ENCODE measurements around the gene SEMA5A.

Gene SEMA5A

DNA sequence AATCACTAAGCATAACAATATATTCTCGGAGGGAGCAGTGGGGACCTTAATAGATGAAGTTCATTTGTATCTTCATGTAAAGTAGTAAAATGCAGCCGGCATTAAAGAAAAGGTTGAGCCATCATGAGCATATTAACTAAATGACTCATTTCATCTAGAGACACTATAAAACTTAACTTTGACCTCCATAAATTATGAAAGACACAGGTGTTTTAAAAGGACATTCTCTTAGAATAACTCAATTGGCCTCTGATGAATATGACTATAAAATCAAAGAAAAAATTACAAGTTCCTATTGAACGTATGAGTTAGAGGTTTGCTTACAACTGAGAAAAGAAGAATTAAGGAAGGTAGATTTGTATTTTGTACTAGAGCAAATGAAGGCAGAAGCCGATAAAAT, 220.3 kb downstream of the SEMA5A start:
- H3K4me1 ChIP-seq (ENCODE audit: control insufficient read depth in 2 of 2, insufficient read depth in 2 of 2, low read length in 2 of 2): peaks cover 0 to 2% of the 10 kb centered on the region in 2 donors
- no peaks in the 10 kb centered on the region for H3K36me3 ChIP-seq (ENCODE audit: control insufficient read depth in 2 of 2, insufficient read depth in 2 of 2, low read length in 2 of 2)
- H3K9me3 ChIP-seq (ENCODE audit: control insufficient read depth in 2 of 2, low read length in 2 of 2): no peaks in the 10 kb centered on the region
- H3K4me3 ChIP-seq (ENCODE audit: low read length in 2 of 2): no peak overlapping the region
- H3K9ac ChIP-seq (ENCODE audit: low read depth in 1 of 2, low read length in 2 of 2): no peak overlapping the region
- H3K27me3 ChIP-seq (ENCODE audit: control insufficient read depth in 2 of 2, insufficient read depth in 2 of 2, low read length in 2 of 2): no peaks in the 10 kb centered on the region
- H3K27ac ChIP-seq (ENCODE audit: low read depth in 2 of 2, low read length in 2 of 2): no peak overlapping the region

DNA sequence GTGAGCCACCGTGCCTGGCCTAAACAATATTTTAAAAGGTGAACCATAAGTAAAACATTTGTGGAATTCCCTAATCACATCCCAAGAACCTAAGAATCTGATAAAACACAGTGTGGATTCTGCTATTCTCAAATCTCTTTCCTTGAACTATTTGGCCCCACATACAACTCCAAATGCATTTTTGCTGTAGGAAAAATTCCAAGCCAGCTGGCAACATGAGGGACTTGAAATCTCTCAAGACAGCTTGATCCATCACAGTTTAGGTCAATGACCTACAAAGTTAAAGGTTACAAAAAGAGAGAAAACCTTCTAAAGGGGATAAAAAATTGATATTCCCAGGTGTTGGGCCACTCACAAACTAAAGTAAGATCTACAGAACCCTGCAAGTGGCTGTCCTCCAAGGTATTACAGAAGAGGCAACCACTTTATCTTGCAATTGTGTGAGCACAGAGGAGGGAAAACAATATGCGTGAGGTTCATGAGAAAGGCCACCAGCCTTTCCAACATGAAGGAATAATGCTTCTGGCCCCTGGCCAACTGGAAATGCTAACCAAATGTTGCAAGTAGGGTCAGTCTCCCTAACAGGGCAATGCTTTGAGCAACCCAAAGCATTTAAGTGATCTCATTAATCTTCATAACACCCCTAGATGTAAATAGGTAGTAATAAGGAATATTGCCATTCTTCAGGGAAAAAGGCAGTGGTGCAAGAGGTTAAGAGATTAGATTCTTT, 221.4 kb downstream of the SEMA5A start:
- H3K27me3 ChIP-seq (ENCODE audit: control insufficient read depth in 2 of 2, insufficient read depth in 2 of 2, low read length in 2 of 2): no peaks in the 10 kb centered on the region
- no peak overlapping the region for H3K4me3 ChIP-seq (ENCODE audit: low read length in 2 of 2)
- no peaks in the 10 kb centered on the region for H3K36me3 ChIP-seq (ENCODE audit: control insufficient read depth in 2 of 2, insufficient read depth in 2 of 2, low read length in 2 of 2)

DNA sequence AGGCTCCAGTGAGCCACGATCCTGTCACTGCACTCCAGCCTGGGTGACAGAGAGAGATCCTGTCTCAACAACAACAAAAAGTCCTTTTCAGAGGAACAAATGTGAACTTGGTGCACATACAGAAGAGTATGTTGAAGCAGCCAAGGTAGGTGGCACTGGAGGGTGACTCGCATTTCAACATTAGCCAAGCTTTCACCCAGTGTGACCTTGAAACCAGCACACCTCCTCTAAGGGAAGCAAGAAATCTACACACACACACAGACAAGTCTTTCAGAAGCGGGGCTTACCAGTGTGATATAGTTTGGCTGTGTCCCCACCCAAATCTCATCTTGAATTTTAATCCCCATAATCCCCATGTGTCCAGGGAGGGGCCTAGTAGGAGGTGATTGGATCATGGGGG, 225.2 kb downstream of the SEMA5A start:
- Histone ChIP-seq H3K4me3 (ENCODE audit: low read length in 2 of 2) (no peak overlapping the region), H3K36me3 (ENCODE audit: control insufficient read depth in 2 of 2, insufficient read depth in 2 of 2, low read length in 2 of 2) (no peaks in the 10 kb centered on the region), H3K27me3 (ENCODE audit: control insufficient read depth in 2 of 2, insufficient read depth in 2 of 2, low read length in 2 of 2) (no peaks in the 10 kb centered on the region), H3K27ac (ENCODE audit: low read depth in 2 of 2, low read length in 2 of 2) (no peak overlapping the region), H3K9me3 (ENCODE audit: control insufficient read depth in 2 of 2, low read length in 2 of 2) (no peaks in the 10 kb centered on the region), H3K9ac (ENCODE audit: low read depth in 1 of 2, low read length in 2 of 2) (no peak overlapping the region), H3K4me1 (ENCODE audit: control insufficient read depth in 2 of 2, insufficient read depth in 2 of 2, low read length in 2 of 2) (no peaks in the 10 kb centered on the region)

More for the DNA sequence above, 221.4 kb downstream of the SEMA5A start:
- no peak overlapping the region for H3K27ac ChIP-seq (ENCODE audit: low read depth in 2 of 2, low read length in 2 of 2)
- no peak overlapping the region for H3K9ac ChIP-seq (ENCODE audit: low read depth in 1 of 2, low read length in 2 of 2)
- H3K9me3 ChIP-seq (ENCODE audit: control insufficient read depth in 2 of 2, low read length in 2 of 2): no peaks in the 10 kb centered on the region
- peaks cover 0 to 2% of the 10 kb centered on the region in 2 donors for H3K4me1 ChIP-seq (ENCODE audit: control insufficient read depth in 2 of 2, insufficient read depth in 2 of 2, low read length in 2 of 2)

- H3K36me3 ChIP-seq (ENCODE audit: control insufficient read depth in 2 of 2, insufficient read depth in 2 of 2, low read length in 2 of 2): no peaks in the 10 kb centered on the region
- no peak overlapping the region for H3K9ac ChIP-seq (ENCODE audit: low read depth in 1 of 2, low read length in 2 of 2)
- no peaks in the 10 kb centered on the region for H3K4me1 ChIP-seq (ENCODE audit: control insufficient read depth in 2 of 2, insufficient read depth in 2 of 2, low read length in 2 of 2)
- H3K4me3 ChIP-seq (ENCODE audit: low read length in 2 of 2): no peak overlapping the region
- H3K27me3 ChIP-seq (ENCODE audit: control insufficient read depth in 2 of 2, insufficient read depth in 2 of 2, low read length in 2 of 2): no peaks in the 10 kb centered on the region
- H3K27ac ChIP-seq (ENCODE audit: low read depth in 2 of 2, low read length in 2 of 2): no peak overlapping the region
- no peaks in the 10 kb centered on the region for H3K9me3 ChIP-seq (ENCODE audit: control insufficient read depth in 2 of 2, low read length in 2 of 2)
Measured at GRCh38 chr5:9318031-9318430, 227.8 kb downstream of the SEMA5A start.

GRCh38 chr5:9316733-9317132, 229.1 kb downstream of the SEMA5A start:
- Histone ChIP-seq H3K9me3 (ENCODE audit: control insufficient read depth in 2 of 2, low read length in 2 of 2) (no peaks in the 10 kb centered on the region), H3K4me1 (ENCODE audit: control insufficient read depth in 2 of 2, insufficient read depth in 2 of 2, low read length in 2 of 2) (no peaks in the 10 kb centered on the region), H3K9ac (ENCODE audit: low read depth in 1 of 2, low read length in 2 of 2) (no peak overlapping the region)

GRCh38 chr5:9316041-9316440, 229.8 kb downstream of the SEMA5A start:
- Histone ChIP-seq H3K9ac (ENCODE audit: low read depth in 1 of 2, low read length in 2 of 2) (no peak overlapping the region), H3K27ac (ENCODE audit: low read depth in 2 of 2, low read length in 2 of 2) (no peak overlapping the region), H3K36me3 (ENCODE audit: control insufficient read depth in 2 of 2, insufficient read depth in 2 of 2, low read length in 2 of 2) (no peaks in the 10 kb centered on the region), H3K9me3 (ENCODE audit: control insufficient read depth in 2 of 2, low read length in 2 of 2) (no peaks in the 10 kb centered on the region), H3K4me3 (ENCODE audit: low read length in 2 of 2) (no peak overlapping the region), H3K27me3 (ENCODE audit: control insufficient read depth in 2 of 2, insufficient read depth in 2 of 2, low read length in 2 of 2) (no peaks in the 10 kb centered on the region), H3K4me1 (ENCODE audit: control insufficient read depth in 2 of 2, insufficient read depth in 2 of 2, low read length in 2 of 2) (no peaks in the 10 kb centered on the region)

More at GRCh38 chr5:9316733-9317132, 229.1 kb downstream of the SEMA5A start:
- Histone ChIP-seq H3K4me3 (ENCODE audit: low read length in 2 of 2) (no peak overlapping the region), H3K36me3 (ENCODE audit: control insufficient read depth in 2 of 2, insufficient read depth in 2 of 2, low read length in 2 of 2) (no peaks in the 10 kb centered on the region), H3K27me3 (ENCODE audit: control insufficient read depth in 2 of 2, insufficient read depth in 2 of 2, low read length in 2 of 2) (no peaks in the 10 kb centered on the region), H3K27ac (ENCODE audit: low read depth in 2 of 2, low read length in 2 of 2) (no peak overlapping the region)

- Histone ChIP-seq H3K27ac (ENCODE audit: low read depth in 2 of 2, low read length in 2 of 2) (no peak overlapping the region), H3K4me3 (ENCODE audit: low read length in 2 of 2) (no peak overlapping the region), H3K27me3 (ENCODE audit: control insufficient read depth in 2 of 2, insufficient read depth in 2 of 2, low read length in 2 of 2) (no peaks in the 10 kb centered on the region), H3K4me1 (ENCODE audit: control insufficient read depth in 2 of 2, insufficient read depth in 2 of 2, low read length in 2 of 2) (no peaks in the 10 kb centered on the region), H3K36me3 (ENCODE audit: control insufficient read depth in 2 of 2, insufficient read depth in 2 of 2, low read length in 2 of 2) (no peaks in the 10 kb centered on the region), H3K9me3 (ENCODE audit: control insufficient read depth in 2 of 2, low read length in 2 of 2) (no peaks in the 10 kb centered on the region), H3K9ac (ENCODE audit: low read depth in 1 of 2, low read length in 2 of 2) (no peak overlapping the region)
Measured at GRCh38 chr5:9314558-9314957, 231.3 kb downstream of the SEMA5A start.

DNA sequence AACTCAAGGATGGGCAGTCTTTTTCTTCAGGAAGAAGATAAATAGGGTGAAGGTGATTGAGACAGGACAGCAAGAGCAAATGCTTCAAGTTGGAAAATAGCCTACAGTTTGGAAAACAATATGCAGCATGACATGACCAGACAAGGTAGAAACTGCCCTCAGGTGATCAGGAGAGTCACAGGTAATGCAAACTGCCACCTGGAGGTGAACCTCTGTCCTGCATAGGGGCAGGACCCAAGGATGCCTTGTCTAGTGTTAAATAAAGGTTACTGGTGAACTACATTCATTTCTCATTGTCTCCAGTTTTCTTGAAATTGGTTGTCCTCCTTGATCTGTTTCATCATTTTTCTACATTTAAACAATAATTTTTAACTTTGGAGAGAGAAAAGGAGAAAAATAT, 232.1 kb downstream of the SEMA5A start:
- H3K27me3 ChIP-seq (ENCODE audit: control insufficient read depth in 2 of 2, insufficient read depth in 2 of 2, low read length in 2 of 2): no peaks in the 10 kb centered on the region
- no peak overlapping the region for H3K27ac ChIP-seq (ENCODE audit: low read depth in 2 of 2, low read length in 2 of 2)
- H3K9ac ChIP-seq (ENCODE audit: low read depth in 1 of 2, low read length in 2 of 2): no peak overlapping the region
- H3K36me3 ChIP-seq (ENCODE audit: control insufficient read depth in 2 of 2, insufficient read depth in 2 of 2, low read length in 2 of 2): no peaks in the 10 kb centered on the region
- H3K9me3 ChIP-seq (ENCODE audit: control insufficient read depth in 2 of 2, low read length in 2 of 2): no peaks in the 10 kb centered on the region
- no peak overlapping the region for H3K4me3 ChIP-seq (ENCODE audit: low read length in 2 of 2)
- H3K4me1 ChIP-seq (ENCODE audit: control insufficient read depth in 2 of 2, insufficient read depth in 2 of 2, low read length in 2 of 2): no peaks in the 10 kb centered on the region

- no peaks in the 10 kb centered on the region for H3K27me3 ChIP-seq (ENCODE audit: control insufficient read depth in 2 of 2, insufficient read depth in 2 of 2, low read length in 2 of 2)
- H3K4me3 ChIP-seq (ENCODE audit: low read length in 2 of 2): no peak overlapping the region
- no peaks in the 10 kb centered on the region for H3K9me3 ChIP-seq (ENCODE audit: control insufficient read depth in 2 of 2, low read length in 2 of 2)
- H3K36me3 ChIP-seq (ENCODE audit: control insufficient read depth in 2 of 2, insufficient read depth in 2 of 2, low read length in 2 of 2): no peaks in the 10 kb centered on the region
- H3K9ac ChIP-seq (ENCODE audit: low read depth in 1 of 2, low read length in 2 of 2): no peak overlapping the region
- no peak overlapping the region for H3K27ac ChIP-seq (ENCODE audit: low read depth in 2 of 2, low read length in 2 of 2)
- H3K4me1 ChIP-seq (ENCODE audit: control insufficient read depth in 2 of 2, insufficient read depth in 2 of 2, low read length in 2 of 2): no peaks in the 10 kb centered on the region
Measured at GRCh38 chr5:9307150-9307549, 238.7 kb downstream of the SEMA5A start.

DNA sequence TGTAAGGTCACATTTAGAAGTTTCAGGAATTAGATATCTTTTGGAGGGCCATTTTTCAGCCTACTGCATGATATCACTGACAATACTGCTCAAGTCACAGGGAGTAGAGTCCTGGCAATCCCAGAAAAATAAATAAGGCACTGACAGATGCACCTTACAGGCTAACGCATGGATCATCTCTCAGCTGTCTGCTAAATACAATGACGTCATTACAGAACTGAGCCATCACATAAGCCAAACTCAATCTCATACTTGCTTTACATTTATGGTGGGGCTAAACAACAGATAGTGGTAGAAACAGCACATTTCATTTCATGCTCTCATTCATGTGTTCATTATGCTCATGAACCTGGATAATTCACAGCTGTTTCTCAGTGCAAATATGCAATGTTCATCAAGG, 243.7 kb downstream of the SEMA5A start:
- no peaks in the 10 kb centered on the region for H3K9me3 ChIP-seq (ENCODE audit: control insufficient read depth in 2 of 2, low read length in 2 of 2)
- no peak overlapping the region for H3K27ac ChIP-seq (ENCODE audit: low read depth in 2 of 2, low read length in 2 of 2)
- H3K9ac ChIP-seq (ENCODE audit: low read depth in 1 of 2, low read length in 2 of 2): no peak overlapping the region
- H3K36me3 ChIP-seq (ENCODE audit: control insufficient read depth in 2 of 2, insufficient read depth in 2 of 2, low read length in 2 of 2): no peaks in the 10 kb centered on the region
- no peak overlapping the region for H3K4me3 ChIP-seq (ENCODE audit: low read length in 2 of 2)
- H3K27me3 ChIP-seq (ENCODE audit: control insufficient read depth in 2 of 2, insufficient read depth in 2 of 2, low read length in 2 of 2): no peaks in the 10 kb centered on the region
- no peaks in the 10 kb centered on the region for H3K4me1 ChIP-seq (ENCODE audit: control insufficient read depth in 2 of 2, insufficient read depth in 2 of 2, low read length in 2 of 2)

All from mucosa of rectum (tissue), 2 donors.